Activated CD4-positive, alpha-beta T cell treated with anti-CD3 and anti-CD28 coated beads, Interleukin-2, Interleukin-6, amounts not matched to agents 100 ng/mL and 50 ng/mL, durations not matched to agents 16 hours and 8 hours (primary cell): ENCODE results near the gene ANO7.

Experiments
- DNase-seq: peaks from one replicate; pipeline ENCODE4 v3.0.0-alpha.2; 2020

Gene ANO7

DNA sequence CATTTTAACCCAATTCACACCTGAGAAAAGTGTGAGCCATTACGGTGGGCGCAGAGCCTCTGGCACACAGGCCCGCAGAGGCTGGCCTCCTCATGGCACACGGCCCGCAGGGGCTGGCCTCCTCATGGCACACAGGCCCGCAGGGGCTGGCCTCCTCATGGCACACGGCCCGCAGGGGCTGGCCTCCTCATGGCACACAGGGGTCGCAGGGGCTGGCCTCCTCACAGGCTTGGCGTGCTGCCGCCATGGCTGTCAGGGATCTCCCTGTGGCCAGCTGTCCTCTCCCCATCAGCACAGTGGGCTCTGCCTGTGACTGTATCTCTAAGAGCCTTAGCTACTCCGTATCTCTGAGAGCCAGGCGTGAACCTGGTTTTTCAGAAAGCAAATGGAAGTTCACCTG is 24.6 kb downstream of the ANO7 start:
- no peak for DNase-seq

GRCh38 chr2:241213567-241213966 is 25.1 kb downstream of the ANO7 start:
- no peak for DNase-seq

GRCh38 chr2:241214209-241214608 is 25.7 kb downstream of the ANO7 start:
- DNase-seq, result no peak

GRCh38 chr2:241214766-241215165 is 26.3 kb downstream of the ANO7 start:
- DNase-seq, result no peak

DNA sequence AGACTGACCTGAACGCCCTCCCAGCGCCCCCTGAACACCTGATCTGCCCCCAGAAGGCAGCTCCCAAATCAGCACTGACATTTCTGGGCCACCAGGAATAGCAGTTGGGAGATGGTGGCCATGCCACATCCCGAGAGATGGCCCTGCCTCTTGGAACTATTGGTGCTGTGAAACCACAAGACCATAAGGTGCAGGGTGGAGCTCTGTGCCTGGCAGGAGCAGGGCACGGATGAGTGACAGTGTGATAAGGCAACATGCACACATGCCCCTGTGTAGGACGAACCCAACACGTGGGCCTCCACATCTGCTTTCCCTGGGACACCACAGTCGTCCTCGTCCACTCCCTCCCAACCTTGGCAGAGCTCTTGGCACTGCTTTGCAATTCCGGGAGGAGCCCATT is 26.9 kb downstream of the ANO7 start:
- no peak for DNase-seq

DNA sequence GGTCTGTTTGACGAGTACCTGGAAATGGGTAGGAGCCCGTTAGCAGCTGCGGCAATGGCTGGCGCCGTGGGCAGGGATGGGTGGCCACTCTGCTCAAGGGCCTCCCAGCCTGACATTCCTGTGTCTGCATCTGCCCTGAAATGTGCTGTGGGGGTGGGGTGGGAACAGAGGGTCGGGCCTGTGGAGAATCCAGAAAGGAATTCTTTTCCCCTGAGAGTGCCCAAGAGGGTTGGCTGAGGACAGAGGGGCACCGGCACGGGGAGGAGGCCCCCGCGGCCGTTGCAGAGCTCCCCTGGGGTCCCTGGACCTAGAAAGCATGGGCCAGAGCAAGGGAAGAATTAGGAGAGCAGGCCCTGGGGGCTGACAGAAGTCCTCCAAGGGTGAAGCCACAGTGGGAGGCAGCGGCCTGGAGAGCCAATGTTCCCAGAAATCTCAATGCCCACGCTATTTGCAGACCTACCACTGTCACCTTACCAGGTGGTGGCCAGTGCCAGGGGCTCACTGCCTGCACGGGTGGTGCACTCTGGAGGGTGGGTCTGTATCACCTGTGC is 27.8 kb downstream of the ANO7 start:
- no peak for DNase-seq

DNA sequence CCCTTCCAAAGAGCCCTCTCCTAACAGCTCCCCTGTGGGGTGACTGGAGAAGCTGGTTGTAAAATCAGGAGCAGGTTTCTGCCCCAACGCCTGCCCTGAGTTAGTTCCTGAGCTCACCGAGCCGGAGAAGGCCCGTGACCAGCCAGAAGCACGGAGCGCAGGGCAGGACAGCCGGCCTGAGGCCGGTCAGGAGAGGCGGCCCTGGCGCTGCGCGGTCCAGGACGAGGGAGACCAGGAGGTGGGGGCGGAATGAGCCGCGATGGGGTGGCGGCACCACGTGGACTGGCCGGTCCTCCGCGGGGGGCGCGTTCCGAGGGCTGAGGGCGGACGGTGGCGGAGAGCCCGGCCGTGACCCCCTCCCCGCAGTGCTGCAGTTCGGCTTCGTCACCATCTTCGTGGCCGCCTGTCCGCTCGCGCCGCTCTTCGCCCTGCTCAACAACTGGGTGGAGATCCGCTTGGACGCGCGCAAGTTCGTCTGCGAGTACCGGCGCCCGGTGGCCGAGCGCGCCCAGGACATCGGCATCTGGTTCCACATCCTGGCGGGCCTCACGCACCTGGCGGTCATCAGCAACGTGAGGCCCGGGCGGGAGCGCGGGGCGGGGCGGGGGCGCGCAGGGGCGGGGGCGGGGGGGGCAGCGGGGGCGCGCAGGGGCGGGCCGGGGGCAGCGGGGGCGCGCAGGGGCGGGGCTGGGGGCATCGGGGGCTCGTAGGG is 29.0 kb downstream of the ANO7 start:
- peak; percentile 21 for DNase-seq

DNA sequence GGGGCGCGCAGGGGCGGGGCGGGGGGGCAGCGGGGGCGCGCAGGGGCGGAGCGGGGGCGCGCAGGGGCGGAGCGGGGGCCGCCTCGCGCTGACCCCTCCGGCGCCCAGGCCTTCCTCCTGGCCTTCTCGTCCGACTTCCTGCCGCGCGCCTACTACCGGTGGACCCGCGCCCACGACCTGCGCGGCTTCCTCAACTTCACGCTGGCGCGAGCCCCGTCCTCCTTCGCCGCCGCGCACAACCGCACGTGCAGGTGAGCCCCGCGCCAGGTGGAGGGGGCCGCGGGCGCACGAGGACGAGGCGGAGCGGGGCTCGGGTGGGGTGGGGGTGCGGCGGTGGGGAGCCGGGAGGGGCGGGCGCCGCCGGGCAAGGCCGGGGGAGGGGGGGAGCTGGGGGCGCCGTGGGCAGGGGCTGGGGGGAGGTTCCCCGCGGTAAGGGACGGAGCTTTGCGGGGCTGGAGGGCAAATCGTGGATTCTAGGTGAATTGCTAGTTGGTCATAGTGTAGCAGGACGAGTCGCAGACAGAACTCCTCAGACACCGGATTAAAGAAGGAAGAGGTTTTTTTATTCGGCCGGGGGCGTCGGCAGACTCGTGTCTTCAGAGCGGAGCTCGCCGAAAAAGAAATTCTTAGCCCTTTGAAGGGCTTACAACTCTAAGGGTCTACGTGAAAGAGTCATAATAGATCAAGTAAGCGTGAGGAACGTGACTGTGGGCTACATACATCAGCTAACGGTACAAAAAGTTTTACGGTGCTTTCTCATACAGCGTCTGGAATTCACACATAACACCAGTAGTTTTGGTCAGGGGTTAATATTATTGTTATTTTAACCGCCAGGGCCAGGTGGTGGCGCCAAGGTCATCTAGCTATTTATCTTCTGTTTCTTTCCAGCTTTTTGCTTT is 29.9 kb downstream of the ANO7 start:
- DNase-seq, result no peak

- DNase-seq, result no peak
Observed at GRCh38 chr2:241219030-241219382, 30.5 kb downstream of the ANO7 start.

- DNase-seq, result no peak
Observed at GRCh38 chr2:241219856-241220356, 31.4 kb downstream of the ANO7 start.

- DNase-seq, result peak; percentile 16
Observed at GRCh38 chr2:241223211-241224017, 34.9 kb downstream of the ANO7 start.

GRCh38 chr2:241224018-241224850 is 35.8 kb downstream of the ANO7 start:
- no peak for DNase-seq

- DNase-seq, result no peak
Observed at GRCh38 chr2:241224851-241225438, 36.5 kb downstream of the ANO7 start.

- DNase-seq, result no peak
Observed at GRCh38 chr2:241225545-241225944, 37.1 kb downstream of the ANO7 start.

DNA sequence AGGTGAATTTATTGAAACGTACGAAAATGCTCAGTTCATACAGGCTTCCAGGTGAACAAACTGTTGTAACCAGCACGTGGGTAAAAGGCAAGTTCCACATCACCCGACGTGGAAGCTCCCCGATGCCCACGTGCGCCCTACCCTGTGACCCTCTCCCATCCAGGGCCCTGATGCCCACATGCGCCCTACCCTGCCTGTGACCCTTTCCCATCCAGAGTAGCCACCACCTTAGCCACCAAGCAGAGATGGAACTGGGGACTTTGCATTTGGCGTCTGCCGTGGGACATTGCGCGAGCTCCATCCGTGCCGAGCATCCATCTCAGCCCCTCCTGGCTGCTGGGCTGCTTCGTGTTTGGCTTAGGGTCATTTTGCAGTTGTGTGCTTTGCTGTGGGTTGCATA is 37.5 kb downstream of the ANO7 start:
- DNase-seq, result no peak

DNA sequence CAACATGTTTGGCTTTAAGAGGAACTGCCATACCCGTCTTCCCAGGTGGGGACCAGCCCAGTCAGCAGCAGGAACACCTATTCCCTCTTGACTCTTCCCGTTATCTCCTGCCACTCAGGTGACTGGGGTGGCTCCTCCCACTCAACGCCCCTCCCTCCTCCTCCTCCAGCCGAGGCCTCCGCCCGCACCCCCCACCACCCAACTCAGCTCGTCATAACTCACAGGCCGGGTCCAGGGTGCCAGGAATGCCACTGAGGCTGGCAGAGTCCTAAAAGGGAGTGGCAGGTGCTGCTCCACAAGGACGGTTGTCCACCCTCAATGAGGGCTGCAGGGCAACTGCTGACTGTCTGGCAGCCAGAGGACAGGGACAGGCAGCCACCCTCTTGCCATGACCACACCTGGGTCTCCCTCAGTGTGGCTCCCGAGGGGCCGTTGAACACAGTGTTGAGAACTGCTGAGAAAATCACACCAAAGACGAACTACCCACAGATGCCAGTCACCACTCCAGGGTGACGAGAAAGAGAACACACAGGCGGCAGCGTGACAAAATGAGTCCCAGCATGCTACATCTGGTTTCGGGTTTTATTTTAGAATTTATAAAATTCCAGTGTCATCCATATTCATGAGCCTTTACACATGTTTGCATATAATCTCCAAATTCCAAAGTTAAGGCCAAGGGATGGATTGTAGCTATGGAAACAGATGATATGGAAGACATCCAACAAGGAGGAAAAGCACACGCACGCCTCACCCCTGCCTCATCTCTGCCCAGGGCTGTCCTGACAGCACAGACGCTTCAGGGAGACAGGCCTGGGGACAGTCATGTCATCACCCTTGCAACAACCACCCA is 38.5 kb downstream of the ANO7 start:
- DNase-seq, result no peak

GRCh38 chr2:241227594-241227993 is 39.1 kb downstream of the ANO7 start:
- no peak for DNase-seq

DNA sequence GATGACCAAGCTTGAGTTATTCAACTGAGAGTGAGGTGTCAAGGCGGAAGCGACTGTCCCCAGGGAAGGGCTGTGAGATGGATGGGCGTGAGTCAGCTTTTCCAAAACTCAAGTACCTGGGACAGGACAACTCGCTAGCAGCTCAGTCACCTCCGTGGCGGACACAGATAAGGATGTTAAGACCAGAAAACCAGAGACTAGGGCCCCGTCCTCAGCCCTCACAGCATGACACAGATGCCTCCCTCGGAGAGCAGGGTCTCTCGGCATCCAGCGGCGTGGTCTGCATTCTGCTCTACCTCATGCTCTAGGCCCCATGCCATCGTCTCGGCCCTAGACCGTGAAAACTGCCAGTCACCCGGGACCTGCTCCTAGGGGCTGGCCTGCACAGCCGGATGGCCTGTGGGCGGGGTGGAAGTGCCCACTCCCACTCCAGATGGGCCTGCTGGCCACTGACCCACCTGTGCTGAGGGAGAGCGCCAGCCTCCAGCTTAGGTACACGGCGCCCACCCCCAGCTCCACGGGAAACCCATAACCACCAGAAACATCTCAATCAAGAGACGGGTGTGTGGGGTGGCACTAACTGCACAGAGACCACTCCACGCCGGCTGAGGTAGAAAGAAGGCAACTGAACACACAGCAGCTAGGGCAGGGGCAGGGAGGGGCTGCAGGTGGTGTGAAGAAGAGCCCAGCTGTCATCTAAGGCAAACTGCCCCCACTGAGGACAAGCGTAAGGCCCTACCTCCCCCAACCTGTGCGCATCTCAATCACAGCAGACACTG is 39.8 kb downstream of the ANO7 start:
- DNase-seq, result no peak

DNA sequence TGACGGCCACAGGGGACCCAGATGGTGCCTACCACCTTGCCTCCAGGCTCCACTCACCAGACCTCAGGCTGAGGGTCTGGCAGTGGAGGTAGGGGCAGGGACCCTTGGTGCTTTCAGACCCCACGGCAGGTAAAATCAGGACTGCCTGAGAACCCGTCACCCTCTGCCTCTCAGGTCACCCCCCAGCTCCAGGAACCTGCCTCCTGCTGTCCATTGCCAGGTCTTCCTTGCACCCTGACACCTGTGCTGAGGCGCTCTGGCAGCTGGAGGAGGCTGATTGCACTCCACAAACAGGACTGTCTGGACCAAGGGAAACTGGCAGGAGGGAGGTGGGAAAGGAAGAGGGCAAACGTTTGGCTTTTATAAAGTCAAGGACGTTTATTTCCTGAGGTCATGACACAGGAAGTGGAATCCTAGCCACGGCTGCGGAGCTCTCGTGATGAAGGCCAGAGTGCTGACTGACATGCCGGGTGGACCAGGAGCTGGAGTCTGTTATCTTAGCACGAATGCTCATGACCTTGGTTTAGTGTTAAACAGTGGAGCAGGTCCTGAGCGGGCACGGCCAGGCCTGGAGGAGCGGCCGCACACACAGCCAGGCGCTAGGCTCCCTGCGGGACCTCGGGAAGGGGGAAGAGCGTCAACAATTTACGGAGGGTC is 40.5 kb downstream of the ANO7 start:
- no peak for DNase-seq
